ENCODE measurements around the gene PUM2. TPM values are rescaled to one million over a fixed set of nuclear protein-coding genes. Genes with fewer than 3 reads are reported as not detected.

PUM2 gene
- total and polyA plus RNA-seq, 12 donors: 12.4 to 79.1 (median 67.6) TPM

- Histone ChIP-seq H3K9me3 (peaks cover 0 to 25% (median 0%) of the 10 kb centered on the region in 11 donors), H3K36me3 (peaks cover 0 to 56% (median 7%) of the 10 kb centered on the region in 9 donors), H3K4me1 (peaks cover 0 to 63% (median 24%) of the 10 kb centered on the region in 9 donors), H3K4me3 (no peak overlapping the region), H3K27me3 (no peaks in the 10 kb centered on the region), H3K27ac (no peak overlapping the region)
- DNase-seq (peak in 1 of 2 donors; percentile 38), ATAC-seq (peak; percentile 51 to 75 (median 63))
- intact Hi-C loops (cut with DNase I): loop anchor here in 1 of 10 donors (2.0 kb wide), 1 partner anchor 41 kb away; no protein-coding TSS in a partner anchor
- peak; percentile 21 to 83 (median 74) for TF ChIP-seq CTCF (IDR thresholded peaks at IDR 0.05)
- 54% methylated on average over 4 of the region's 4 CpGs for WGBS, 2 donors
These were observed 24.4 kb downstream of the PUM2 start for GRCh38 chr2:20326163-20326780.

GRCh38 chr2:20322527-20323300 is 27.9 kb downstream of the PUM2 start:
- peaks cover 0 to 90% (median 13%) of the 10 kb centered on the region in 9 donors for H3K36me3 ChIP-seq
- ATAC-seq (no peak), DNase-seq (no peak)
- H3K9me3 ChIP-seq: no peaks in the 10 kb centered on the region
- H3K4me3 ChIP-seq: no peak overlapping the region
- intact Hi-C loops (cut with DNase I): no loop called here
- TF ChIP-seq CTCF (IDR thresholded peaks at IDR 0.05): no peak
- H3K4me1 ChIP-seq: peaks cover 0 to 47% (median 22%) of the 10 kb centered on the region in 9 donors
- H3K27me3 ChIP-seq: no peaks in the 10 kb centered on the region
- no peak overlapping the region for H3K27ac ChIP-seq
- WGBS, 2 donors: 84 to 89% methylated on average over 11 of the region's 11 CpGs

- Histone ChIP-seq H3K27me3 (no peaks in the 10 kb centered on the region), H3K4me1 (peaks cover 0 to 10% (median 0%) of the 10 kb centered on the region in 9 donors), H3K9me3 (no peaks in the 10 kb centered on the region), H3K27ac (no peak overlapping the region), H3K4me3 (no peak overlapping the region), H3K36me3 (peaks cover 0 to 99% (median 29%) of the 10 kb centered on the region in 9 donors)
- ATAC-seq (no peak), DNase-seq (no peak)
- intact Hi-C loops (cut with DNase I): no loop called here
- 94 to 99% methylated on average over 3 of the region's 3 CpGs for WGBS, 2 donors
- TF ChIP-seq CTCF (IDR thresholded peaks at IDR 0.05): no peak
These were observed 33.0 kb downstream of the PUM2 start for GRCh38 chr2:20317690-20318089.

GRCh38 chr2:20317197-20317596 is 33.4 kb downstream of the PUM2 start:
- no peaks in the 10 kb centered on the region for H3K27me3 ChIP-seq
- H3K36me3 ChIP-seq: peaks cover 0 to 99% (median 25%) of the 10 kb centered on the region in 9 donors
- 53 to 63% methylated on average over 1 of the region's 1 CpG for WGBS, 2 donors
- H3K27ac ChIP-seq: no peak overlapping the region
- peaks cover 0 to 9% (median 0%) of the 10 kb centered on the region in 9 donors for H3K4me1 ChIP-seq
- H3K9me3 ChIP-seq: no peaks in the 10 kb centered on the region
- intact Hi-C loops (cut with DNase I): no loop called here
- ATAC-seq (no peak), DNase-seq (no peak)
- H3K4me3 ChIP-seq: no peak overlapping the region
- no peak for TF ChIP-seq CTCF (IDR thresholded peaks at IDR 0.05)
